Endothelial cell of hepatic sinusoid (primary cell): ENCODE data around the gene SH2D5.
"Not testable (repeated sequence)": the region's sequence is repeated elsewhere in the genome, so short reads cannot be mapped to it uniquely, and the experiment has no call there.

ENCODE experiments used
- in situ Hi-C: cut with HindIII; loops from 2 replicates; pipeline ENCODE4 v1.10.0; 2017; ENCODE audit warnings: low sequenced_read_pairs

SH2D5 gene

GRCh38 chr1:20728371-20729154 is 3.9 kb downstream of the SH2D5 start:
- in situ Hi-C loops, result no loop called here

GRCh38 chr1:20727746-20728316 is 4.7 kb downstream of the SH2D5 start:
- in situ Hi-C loops, result no loop called here

- in situ Hi-C loops, result no loop called here
These were observed 5.4 kb downstream of the SH2D5 start for GRCh38 chr1:20726932-20727745.

- in situ Hi-C loops, result no loop called here
These were observed 6.2 kb downstream of the SH2D5 start for GRCh38 chr1:20726118-20726911.

GRCh38 chr1:20725189-20726117 is 7.0 kb downstream of the SH2D5 start:
- in situ Hi-C loops, result no loop called here

- in situ Hi-C loops, result no loop called here
These were observed 7.9 kb downstream of the SH2D5 start for GRCh38 chr1:20724364-20725188.

- in situ Hi-C loops, result no loop called here
These were observed 8.8 kb downstream of the SH2D5 start for GRCh38 chr1:20723537-20724363.

- in situ Hi-C loops, result no loop called here
These were observed 9.4 kb downstream of the SH2D5 start for GRCh38 chr1:20723159-20723536.

- in situ Hi-C loops, result no loop called here
These were observed 11.1 kb downstream of the SH2D5 start for GRCh38 chr1:20721117-20722061.

- in situ Hi-C loops, result no loop called here
These were observed 11.8 kb downstream of the SH2D5 start for GRCh38 chr1:20720631-20721091.

- in situ Hi-C loops, result no loop called here
These were observed 12.5 kb downstream of the SH2D5 start for GRCh38 chr1:20719871-20720620.

GRCh38 chr1:20719261-20719660 is 13.2 kb downstream of the SH2D5 start:
- in situ Hi-C loops, result no loop called here

GRCh38 chr1:20718343-20718882 is 14.1 kb downstream of the SH2D5 start:
- in situ Hi-C loops, result not testable (repeated sequence)

GRCh38 chr1:20717452-20718342 is 14.8 kb downstream of the SH2D5 start, which contains the start of gene KIF17:
KIF17 (minus strand) TSS chr1:20718007; CDS start chr1:20717706, 301 bp downstream.
- in situ Hi-C loops, result no loop called here

GRCh38 chr1:20716232-20716631 is 16.3 kb downstream of the SH2D5 start:
- in situ Hi-C loops, result no loop called here
